ENCODE results near the gene PDE4D.

PDE4D gene

DNA sequence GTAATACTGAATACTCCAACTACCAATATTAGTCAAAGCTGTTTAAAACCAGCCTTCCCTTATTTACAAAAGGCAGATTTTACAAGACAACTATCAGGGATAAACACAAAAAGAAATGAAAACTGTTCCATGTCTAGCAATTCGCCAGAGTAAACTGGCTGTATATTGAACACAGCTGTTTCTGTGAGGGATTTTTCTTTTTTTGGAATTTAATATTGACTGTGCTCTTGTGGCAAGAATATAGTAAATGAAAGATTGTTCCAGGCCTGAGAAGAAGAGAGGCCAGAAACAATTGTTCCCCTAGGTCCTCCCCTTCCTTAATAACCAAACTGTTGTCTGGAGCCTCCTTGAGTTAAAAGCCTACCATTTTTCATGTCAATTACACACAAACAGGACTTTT is 188.6 kb downstream of the PDE4D start:
- DNase-seq (ENCODE audit: low read depth, low spot score), result no peak
- in situ Hi-C loops (cut with HindIII; ENCODE audit: low sequenced_read_pairs), result no loop called here
- no peak for TF ChIP-seq CTCF (IDR thresholded peaks at IDR 0.05; ENCODE audit: low read depth, low read length)
- no peak overlapping the region for H3K4me3 ChIP-seq (ENCODE audit: low read depth, low read length)

DNA sequence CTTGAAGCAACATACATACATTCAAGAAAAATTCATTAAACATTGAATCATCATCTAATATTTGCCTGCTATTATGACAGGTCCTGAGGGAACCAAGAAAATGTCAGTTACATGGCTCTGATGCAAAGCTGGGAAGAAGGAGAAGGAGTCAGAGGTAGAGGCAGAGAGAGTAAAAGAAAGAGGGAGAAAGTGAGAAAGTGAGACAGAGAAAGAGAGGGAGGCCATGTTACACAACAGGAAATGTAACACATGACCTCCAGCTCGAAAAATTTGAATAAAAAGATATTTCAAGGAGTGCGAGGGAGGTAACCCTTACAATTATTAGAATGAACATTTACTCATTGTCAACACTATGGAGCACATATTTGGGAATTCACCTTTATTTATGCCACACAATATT is 189.7 kb downstream of the PDE4D start:
- H3K4me3 ChIP-seq (ENCODE audit: low read depth, low read length), result no peak overlapping the region
- in situ Hi-C loops (cut with HindIII; ENCODE audit: low sequenced_read_pairs), result no loop called here
- TF ChIP-seq CTCF (IDR thresholded peaks at IDR 0.05; ENCODE audit: low read depth, low read length), result no peak
- DNase-seq (ENCODE audit: low read depth, low spot score), result no peak

DNA sequence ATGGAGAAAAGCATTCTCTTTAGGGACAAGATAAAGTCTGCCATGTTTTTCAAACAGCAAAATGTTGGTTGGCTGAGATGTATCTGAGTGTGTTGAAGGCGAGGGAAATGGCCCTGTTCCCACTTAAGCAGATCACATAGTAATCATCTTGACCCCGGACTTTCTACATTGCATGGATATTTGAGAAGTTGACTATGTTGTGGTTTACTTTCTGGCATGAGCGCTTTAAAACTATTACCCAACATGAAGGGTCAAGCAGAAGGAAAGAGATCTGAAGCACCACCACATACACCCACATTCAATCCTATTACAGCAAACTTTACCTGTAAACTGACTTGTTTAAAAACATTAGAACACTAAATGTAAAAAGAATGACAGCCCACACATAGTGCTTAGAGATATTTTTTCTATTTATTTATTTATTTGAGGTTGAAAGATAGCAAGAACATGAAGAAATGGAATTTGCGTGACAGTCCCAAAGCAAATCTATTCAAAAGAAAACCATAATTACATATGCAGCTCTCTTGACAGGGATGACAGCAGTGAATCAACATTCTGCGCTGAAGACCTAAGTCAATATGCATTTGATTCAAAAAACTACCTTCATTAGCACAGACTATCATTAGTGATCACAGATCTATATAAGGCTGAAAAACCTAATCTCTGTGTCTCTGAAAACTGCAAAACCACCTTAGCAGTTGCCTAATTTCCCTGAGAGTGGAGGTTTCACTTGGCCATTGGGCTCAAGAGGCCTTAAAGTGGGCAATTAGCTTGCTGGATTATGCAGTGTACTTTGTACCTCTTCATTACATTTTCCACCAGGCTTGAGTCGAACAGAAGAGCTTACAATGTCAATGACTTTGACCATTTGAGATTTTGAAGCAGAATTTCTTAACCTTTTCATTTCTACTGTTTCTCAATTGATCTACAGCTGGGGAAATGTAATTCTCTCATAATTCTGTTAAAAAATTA is 195.0 kb downstream of the PDE4D start:
- peak; percentile 25 for DNase-seq (ENCODE audit: low read depth, low spot score)
- in situ Hi-C loops (cut with HindIII; ENCODE audit: low sequenced_read_pairs), result no loop called here
- no peak overlapping the region for H3K4me3 ChIP-seq (ENCODE audit: low read depth, low read length)
- no peak for TF ChIP-seq CTCF (IDR thresholded peaks at IDR 0.05; ENCODE audit: low read depth, low read length)

GRCh38 chr5:59694411-59694810 is 199.1 kb downstream of the PDE4D start:
- H3K4me3 ChIP-seq (ENCODE audit: low read depth, low read length), result no peak overlapping the region
- in situ Hi-C loops (cut with HindIII; ENCODE audit: low sequenced_read_pairs), result no loop called here
- no peak for TF ChIP-seq CTCF (IDR thresholded peaks at IDR 0.05; ENCODE audit: low read depth, low read length)
- DNase-seq (ENCODE audit: low read depth, low spot score), result no peak

GRCh38 chr5:59693492-59694309 is 199.8 kb downstream of the PDE4D start:
- no peak for DNase-seq (ENCODE audit: low read depth, low spot score)
- no peak overlapping the region for H3K4me3 ChIP-seq (ENCODE audit: low read depth, low read length)
- in situ Hi-C loops (cut with HindIII; ENCODE audit: low sequenced_read_pairs), result no loop called here
- no peak for TF ChIP-seq CTCF (IDR thresholded peaks at IDR 0.05; ENCODE audit: low read depth, low read length)

- no peak overlapping the region for H3K4me3 ChIP-seq (ENCODE audit: low read depth, low read length)
- peak; percentile 16 for DNase-seq (ENCODE audit: low read depth, low spot score)
- in situ Hi-C loops (cut with HindIII; ENCODE audit: low sequenced_read_pairs), result no loop called here
- no peak for TF ChIP-seq CTCF (IDR thresholded peaks at IDR 0.05; ENCODE audit: low read depth, low read length)
Observed at GRCh38 chr5:59685793-59686192, 207.7 kb downstream of the PDE4D start.

Data from astrocyte of the spinal cord (primary cell).